ENCODE measurements around the gene NAT14.

DNA sequence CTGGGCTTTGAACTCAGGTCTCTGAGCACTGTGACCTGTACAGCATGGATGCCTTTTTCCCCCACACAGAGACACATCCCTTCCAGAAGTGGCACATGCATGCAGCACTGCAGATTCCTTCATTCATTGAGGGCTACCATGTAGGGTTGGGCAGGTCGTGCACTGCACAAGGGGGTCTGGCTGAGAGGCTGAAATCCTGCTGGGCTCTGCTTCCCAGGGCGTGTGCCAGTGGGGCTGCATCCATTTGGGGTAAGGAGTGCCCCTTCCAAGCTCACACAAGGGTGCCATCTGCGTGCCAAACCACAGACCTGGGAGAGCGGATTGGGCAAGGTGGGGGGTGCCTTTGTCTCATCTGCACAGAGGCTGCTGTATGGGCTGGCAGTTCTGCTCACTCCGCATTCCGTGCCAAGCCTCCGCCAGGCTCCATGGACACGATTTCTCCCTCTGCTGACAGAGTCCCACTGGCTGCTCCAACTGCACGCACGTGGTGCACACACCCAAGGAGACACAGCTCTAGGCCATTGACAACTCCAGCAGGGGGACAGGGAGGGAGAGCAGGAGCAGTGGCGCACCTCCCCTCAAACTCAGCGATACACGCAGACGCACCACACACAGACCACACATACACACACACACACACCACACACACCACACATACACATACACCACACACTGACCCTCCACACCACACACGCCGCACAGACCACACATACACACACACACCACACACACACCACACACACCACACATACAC lies 37.4 kb upstream of the NAT14 start:
- TF ChIP-seq EZH2 (IDR thresholded peaks at IDR 0.05; ENCODE audit: borderline replicate concordance, insufficient read depth, low read length, poor library complexity, severe bottlenecking): no peak
- TF ChIP-seq MXI1 (conservative IDR thresholded peaks at IDR 0.05; ENCODE audit: poor library complexity, severe bottlenecking): no peak
- TF ChIP-seq, protein P1, sequence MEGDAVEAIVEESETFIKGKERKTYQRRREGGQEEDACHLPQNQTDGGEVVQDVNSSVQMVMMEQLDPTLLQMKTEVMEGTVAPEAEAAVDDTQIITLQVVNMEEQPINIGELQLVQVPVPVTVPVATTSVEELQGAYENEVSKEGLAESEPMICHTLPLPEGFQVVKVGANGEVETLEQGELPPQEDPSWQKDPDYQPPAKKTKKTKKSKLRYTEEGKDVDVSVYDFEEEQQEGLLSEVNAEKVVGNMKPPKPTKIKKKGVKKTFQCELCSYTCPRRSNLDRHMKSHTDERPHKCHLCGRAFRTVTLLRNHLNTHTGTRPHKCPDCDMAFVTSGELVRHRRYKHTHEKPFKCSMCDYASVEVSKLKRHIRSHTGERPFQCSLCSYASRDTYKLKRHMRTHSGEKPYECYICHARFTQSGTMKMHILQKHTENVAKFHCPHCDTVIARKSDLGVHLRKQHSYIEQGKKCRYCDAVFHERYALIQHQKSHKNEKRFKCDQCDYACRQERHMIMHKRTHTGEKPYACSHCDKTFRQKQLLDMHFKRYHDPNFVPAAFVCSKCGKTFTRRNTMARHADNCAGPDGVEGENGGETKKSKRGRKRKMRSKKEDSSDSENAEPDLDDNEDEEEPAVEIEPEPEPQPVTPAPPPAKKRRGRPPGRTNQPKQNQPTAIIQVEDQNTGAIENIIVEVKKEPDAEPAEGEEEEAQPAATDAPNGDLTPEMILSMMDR (IDR thresholded peaks at IDR 0.05; ENCODE audit: poor library complexity, severe bottlenecking): no peak
- no peak for TF ChIP-seq EP300 (conservative IDR thresholded peaks at IDR 0.05; ENCODE audit: poor library complexity, severe bottlenecking)
- no peak for TF ChIP-seq POLR2AphosphoS5 (IDR thresholded peaks at IDR 0.05)
- TF ChIP-seq, protein P2, sequence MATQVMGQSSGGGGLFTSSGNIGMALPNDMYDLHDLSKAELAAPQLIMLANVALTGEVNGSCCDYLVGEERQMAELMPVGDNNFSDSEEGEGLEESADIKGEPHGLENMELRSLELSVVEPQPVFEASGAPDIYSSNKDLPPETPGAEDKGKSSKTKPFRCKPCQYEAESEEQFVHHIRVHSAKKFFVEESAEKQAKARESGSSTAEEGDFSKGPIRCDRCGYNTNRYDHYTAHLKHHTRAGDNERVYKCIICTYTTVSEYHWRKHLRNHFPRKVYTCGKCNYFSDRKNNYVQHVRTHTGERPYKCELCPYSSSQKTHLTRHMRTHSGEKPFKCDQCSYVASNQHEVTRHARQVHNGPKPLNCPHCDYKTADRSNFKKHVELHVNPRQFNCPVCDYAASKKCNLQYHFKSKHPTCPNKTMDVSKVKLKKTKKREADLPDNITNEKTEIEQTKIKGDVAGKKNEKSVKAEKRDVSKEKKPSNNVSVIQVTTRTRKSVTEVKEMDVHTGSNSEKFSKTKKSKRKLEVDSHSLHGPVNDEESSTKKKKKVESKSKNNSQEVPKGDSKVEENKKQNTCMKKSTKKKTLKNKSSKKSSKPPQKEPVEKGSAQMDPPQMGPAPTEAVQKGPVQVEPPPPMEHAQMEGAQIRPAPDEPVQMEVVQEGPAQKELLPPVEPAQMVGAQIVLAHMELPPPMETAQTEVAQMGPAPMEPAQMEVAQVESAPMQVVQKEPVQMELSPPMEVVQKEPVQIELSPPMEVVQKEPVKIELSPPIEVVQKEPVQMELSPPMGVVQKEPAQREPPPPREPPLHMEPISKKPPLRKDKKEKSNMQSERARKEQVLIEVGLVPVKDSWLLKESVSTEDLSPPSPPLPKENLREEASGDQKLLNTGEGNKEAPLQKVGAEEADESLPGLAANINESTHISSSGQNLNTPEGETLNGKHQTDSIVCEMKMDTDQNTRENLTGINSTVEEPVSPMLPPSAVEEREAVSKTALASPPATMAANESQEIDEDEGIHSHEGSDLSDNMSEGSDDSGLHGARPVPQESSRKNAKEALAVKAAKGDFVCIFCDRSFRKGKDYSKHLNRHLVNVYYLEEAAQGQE (IDR thresholded peaks at IDR 0.05; ENCODE audit: borderline replicate concordance): no peak
- TF ChIP-seq SMC3 (conservative IDR thresholded peaks at IDR 0.05; ENCODE audit: poor library complexity): no peak

All from neural cell (in vitro differentiated cells).